ENCODE results near the gene RPA4. TPM values are rescaled to one million over a fixed set of nuclear protein-coding genes. Genes with fewer than 3 reads are reported as not detected.

Gene RPA4
- total and polyA plus RNA-seq, 3 donors from 2014 or later, result 1.6 to 10.6 (median 8.7) TPM

DNA sequence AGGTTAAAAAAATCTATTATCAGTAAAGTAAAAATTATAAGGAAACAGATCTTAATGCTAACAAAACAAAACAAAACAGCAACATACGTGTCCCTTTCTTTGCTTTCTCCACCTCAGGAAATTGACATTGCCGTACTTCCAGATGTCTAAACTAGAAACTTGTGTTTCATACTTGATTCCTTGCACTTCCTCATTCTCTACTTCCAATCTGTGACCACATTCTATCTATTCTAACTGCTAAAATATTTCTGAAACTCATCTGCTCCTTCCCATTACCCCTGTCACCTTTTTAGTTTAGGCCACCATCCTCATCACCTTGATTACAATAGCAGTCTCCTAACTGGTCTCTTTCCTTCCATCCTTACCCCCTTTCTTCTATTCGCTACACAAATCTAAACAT lies 22.5 kb upstream of the RPA4 start:
- H3K36me3 ChIP-seq (ENCODE audit: low read depth, missing control alignments), result no peaks in the 10 kb centered on the region
- intact Hi-C loops (cut with DNase I; ENCODE audit: low total_unique reads), result no loop called here
- no peak overlapping the region for H3K27ac ChIP-seq
- 82 to 93% methylated on average over 3 of the region's 3 CpGs for whole genome bisulfite sequencing, 2 donors
- H3K27me3 ChIP-seq, result no peaks in the 10 kb centered on the region
- H3K9me3 ChIP-seq, result no peaks in the 10 kb centered on the region
- H3K4me1 ChIP-seq, result no peaks in the 10 kb centered on the region
- TF ChIP-seq, protein P1, sequence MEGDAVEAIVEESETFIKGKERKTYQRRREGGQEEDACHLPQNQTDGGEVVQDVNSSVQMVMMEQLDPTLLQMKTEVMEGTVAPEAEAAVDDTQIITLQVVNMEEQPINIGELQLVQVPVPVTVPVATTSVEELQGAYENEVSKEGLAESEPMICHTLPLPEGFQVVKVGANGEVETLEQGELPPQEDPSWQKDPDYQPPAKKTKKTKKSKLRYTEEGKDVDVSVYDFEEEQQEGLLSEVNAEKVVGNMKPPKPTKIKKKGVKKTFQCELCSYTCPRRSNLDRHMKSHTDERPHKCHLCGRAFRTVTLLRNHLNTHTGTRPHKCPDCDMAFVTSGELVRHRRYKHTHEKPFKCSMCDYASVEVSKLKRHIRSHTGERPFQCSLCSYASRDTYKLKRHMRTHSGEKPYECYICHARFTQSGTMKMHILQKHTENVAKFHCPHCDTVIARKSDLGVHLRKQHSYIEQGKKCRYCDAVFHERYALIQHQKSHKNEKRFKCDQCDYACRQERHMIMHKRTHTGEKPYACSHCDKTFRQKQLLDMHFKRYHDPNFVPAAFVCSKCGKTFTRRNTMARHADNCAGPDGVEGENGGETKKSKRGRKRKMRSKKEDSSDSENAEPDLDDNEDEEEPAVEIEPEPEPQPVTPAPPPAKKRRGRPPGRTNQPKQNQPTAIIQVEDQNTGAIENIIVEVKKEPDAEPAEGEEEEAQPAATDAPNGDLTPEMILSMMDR (IDR thresholded peaks at IDR 0.05), result no peak
- no peak for TF ChIP-seq POLR2A (IDR thresholded peaks at IDR 0.05)
- no peak overlapping the region for H3K4me3 ChIP-seq
- DNase-seq, result no peak

DNA sequence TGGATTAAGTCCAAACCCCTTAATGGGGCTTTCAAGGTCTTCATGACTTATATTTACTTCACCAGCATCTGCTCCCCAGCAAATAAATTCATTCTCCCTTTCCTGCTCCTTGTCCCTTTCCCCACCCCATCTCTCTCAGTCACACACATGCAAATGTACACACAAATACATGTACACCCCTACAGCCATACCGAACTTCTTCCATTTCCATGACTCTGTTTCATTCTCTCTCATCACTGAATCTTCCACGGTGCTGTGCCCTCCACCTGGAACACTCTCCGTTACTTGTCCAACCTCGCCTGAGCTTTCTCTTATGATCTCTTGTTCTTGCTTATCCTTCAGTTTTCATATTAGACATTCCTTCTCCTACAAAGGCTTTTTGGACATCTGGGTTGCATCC lies 22.0 kb upstream of the RPA4 start:
- TF ChIP-seq, protein P1 (IDR thresholded peaks at IDR 0.05), result no peak
- TF ChIP-seq POLR2A (IDR thresholded peaks at IDR 0.05), result no peak
- H3K36me3 ChIP-seq (ENCODE audit: low read depth, missing control alignments), result no peaks in the 10 kb centered on the region
- no peak overlapping the region for H3K4me3 ChIP-seq

DNA sequence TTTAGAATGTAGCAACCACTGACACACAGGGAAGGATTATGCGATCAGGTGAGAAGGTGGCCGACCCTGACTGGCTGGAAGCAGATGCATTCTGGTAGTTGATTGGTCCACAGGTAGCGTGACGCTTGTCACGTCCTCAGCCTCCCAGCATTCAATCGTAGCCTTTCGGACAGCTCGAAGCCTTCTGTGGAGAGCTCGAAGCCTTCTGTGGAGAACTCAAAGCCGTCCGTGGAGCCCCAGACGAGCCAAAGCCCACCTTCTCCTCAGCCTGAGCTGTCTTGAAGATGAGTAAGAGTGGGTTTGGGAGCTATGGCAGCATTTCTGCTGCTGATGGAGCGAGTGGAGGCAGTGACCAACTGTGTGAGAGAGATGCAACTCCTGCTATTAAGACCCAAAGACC lies 319 bp downstream of the RPA4 start:
- intact Hi-C loops (cut with DNase I; ENCODE audit: low total_unique reads), result no loop called here
- H3K27me3 ChIP-seq, result no peaks in the 10 kb centered on the region
- no peaks in the 10 kb centered on the region for H3K36me3 ChIP-seq (ENCODE audit: low read depth, missing control alignments)
- no peak overlapping the region for H3K4me3 ChIP-seq
- H3K4me1 ChIP-seq, result no peaks in the 10 kb centered on the region
- no peaks in the 10 kb centered on the region for H3K9me3 ChIP-seq
- H3K27ac ChIP-seq, result no peak overlapping the region
- peak; percentile 38 for DNase-seq
- WGBS, 2 donors, result 80 to 95% methylated on average over 8 of the region's 13 CpGs
- TF ChIP-seq, protein P1 (IDR thresholded peaks at IDR 0.05), result no peak
- no peak for TF ChIP-seq POLR2A (IDR thresholded peaks at IDR 0.05)

More for the DNA sequence above, 22.0 kb upstream of the RPA4 start:
- Histone ChIP-seq H3K9me3 (no peaks in the 10 kb centered on the region), H3K27me3 (no peaks in the 10 kb centered on the region), H3K27ac (no peak overlapping the region), H3K4me1 (no peaks in the 10 kb centered on the region)
- intact Hi-C loops (cut with DNase I; ENCODE audit: low total_unique reads), result no loop called here
- 98% methylated on average over 4 of the region's 4 CpGs for WGBS, 2 donors
- no peak for DNase-seq

DNA sequence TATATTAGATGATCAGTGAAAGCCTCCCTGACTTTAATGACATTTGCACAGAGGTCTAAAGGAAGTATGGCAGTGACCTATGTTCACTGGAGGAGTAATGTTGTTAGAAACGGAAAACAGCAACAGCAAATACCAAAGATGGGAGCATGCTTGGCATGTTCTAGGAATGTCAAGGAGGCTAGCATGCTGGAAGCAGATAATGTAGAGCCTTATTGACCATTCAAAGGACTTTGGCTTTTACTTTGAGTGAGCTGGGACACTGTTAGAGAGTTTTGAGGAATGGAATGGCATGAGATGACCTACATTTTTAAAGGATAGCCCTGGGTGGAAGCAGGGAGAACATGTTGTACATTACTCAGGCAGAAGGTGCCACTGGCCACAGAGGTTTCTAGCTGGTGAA lies 6.0 kb downstream of the RPA4 start:
- Histone ChIP-seq H3K27ac (no peak overlapping the region), H3K4me3 (no peak overlapping the region), H3K27me3 (no peaks in the 10 kb centered on the region), H3K9me3 (no peaks in the 10 kb centered on the region), H3K4me1 (no peaks in the 10 kb centered on the region), H3K36me3 (ENCODE audit: low read depth, missing control alignments) (no peaks in the 10 kb centered on the region)
- intact Hi-C loops (cut with DNase I; ENCODE audit: low total_unique reads), result no loop called here
- WGBS, 2 donors, result 79 to 80% methylated on average over 1 of the region's 1 CpG
- TF ChIP-seq, protein P1 (IDR thresholded peaks at IDR 0.05), result no peak
- no peak for TF ChIP-seq POLR2A (IDR thresholded peaks at IDR 0.05)
- DNase-seq, result no peak

DNA sequence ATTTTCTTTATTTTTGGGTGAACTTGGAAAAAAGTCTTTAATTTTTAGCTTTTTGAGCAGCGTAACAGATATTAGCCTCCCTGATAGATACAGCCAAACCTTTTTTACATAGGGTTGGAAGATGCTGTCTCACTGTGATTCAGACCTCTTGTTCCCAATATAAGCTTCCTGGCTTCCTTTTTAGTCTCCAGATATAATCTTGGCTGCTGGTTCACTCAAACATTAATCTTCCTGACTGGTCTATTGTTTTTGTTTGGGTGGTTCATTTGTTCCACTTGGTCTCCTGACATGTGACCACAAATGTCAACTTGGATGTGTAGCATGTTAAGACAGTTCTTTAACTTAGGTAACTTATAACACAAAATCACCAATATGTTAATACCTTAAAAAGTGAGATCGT lies 23.0 kb downstream of the RPA4 start:
- Histone ChIP-seq H3K27ac (no peak overlapping the region), H3K4me1 (no peaks in the 10 kb centered on the region), H3K9me3 (no peaks in the 10 kb centered on the region), H3K36me3 (ENCODE audit: low read depth, missing control alignments) (no peaks in the 10 kb centered on the region), H3K27me3 (no peaks in the 10 kb centered on the region), H3K4me3 (no peak overlapping the region)
- 83 to 91% methylated on average over 2 of the region's 2 CpGs for WGBS, 2 donors
- no peak for DNase-seq
- TF ChIP-seq, protein P1 (IDR thresholded peaks at IDR 0.05), result no peak
- no peak for TF ChIP-seq POLR2A (IDR thresholded peaks at IDR 0.05)
- intact Hi-C loops (cut with DNase I; ENCODE audit: low total_unique reads), result no loop called here

Data from testis (tissue), 3 donors.